Measurements from ENCODE around the gene HS6ST1.

Gene HS6ST1

DNA sequence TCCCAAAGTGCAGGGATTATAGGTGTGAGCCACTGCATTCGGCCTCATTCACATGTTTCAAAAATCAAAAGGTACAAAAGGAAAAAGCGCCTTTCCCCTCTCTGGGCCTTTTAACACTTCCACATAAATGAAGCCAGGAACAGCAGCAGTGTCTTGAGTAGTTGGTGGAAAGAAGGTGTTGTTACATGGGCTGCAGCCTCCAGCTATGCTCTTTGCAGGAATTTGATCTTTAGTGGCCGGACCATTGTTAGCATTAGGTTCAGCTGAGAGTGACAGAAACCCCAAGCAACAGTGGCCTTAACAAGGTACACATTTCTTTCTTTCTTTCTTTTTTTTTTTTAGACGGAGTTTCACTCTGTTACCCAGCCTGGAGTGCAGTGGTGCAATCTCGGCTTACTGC is 59.1 kb downstream of the HS6ST1 start (continued):
- TF ChIP-seq, protein P1, sequence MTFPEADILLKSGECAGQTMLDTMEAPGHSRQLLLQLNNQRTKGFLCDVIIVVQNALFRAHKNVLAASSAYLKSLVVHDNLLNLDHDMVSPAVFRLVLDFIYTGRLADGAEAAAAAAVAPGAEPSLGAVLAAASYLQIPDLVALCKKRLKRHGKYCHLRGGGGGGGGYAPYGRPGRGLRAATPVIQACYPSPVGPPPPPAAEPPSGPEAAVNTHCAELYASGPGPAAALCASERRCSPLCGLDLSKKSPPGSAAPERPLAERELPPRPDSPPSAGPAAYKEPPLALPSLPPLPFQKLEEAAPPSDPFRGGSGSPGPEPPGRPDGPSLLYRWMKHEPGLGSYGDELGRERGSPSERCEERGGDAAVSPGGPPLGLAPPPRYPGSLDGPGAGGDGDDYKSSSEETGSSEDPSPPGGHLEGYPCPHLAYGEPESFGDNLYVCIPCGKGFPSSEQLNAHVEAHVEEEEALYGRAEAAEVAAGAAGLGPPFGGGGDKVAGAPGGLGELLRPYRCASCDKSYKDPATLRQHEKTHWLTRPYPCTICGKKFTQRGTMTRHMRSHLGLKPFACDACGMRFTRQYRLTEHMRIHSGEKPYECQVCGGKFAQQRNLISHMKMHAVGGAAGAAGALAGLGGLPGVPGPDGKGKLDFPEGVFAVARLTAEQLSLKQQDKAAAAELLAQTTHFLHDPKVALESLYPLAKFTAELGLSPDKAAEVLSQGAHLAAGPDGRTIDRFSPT (tag by site-specific recombination; IDR thresholded peaks at IDR 0.05), result no peak
- TF ChIP-seq, protein P2, sequence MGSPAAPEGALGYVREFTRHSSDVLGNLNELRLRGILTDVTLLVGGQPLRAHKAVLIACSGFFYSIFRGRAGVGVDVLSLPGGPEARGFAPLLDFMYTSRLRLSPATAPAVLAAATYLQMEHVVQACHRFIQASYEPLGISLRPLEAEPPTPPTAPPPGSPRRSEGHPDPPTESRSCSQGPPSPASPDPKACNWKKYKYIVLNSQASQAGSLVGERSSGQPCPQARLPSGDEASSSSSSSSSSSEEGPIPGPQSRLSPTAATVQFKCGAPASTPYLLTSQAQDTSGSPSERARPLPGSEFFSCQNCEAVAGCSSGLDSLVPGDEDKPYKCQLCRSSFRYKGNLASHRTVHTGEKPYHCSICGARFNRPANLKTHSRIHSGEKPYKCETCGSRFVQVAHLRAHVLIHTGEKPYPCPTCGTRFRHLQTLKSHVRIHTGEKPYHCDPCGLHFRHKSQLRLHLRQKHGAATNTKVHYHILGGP (tag by site-specific recombination; IDR thresholded peaks at IDR 0.05), result no peak
- TF ChIP-seq ZNF558 (tag by site-specific recombination; IDR thresholded peaks at IDR 0.05), result no peak

DNA sequence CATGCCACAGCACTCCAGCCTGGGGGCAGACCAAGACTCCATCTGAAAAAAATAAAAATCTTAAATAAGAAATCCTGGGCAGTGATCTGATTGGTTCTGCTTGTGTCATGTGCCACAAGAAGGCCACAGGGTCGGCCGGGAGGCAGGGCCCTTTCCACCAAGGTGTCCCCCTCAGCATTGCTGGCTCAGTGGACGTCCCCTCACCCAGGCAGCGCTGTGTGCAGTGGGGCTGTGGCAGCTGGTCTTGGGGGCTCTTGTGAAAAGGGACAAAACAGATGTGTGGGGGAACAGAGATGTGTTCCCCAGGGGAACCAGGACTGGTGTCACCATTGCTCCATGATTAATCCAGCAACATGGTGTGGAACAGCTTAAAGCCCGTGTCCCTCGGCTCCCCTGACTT is 60.5 kb downstream of the HS6ST1 start:
- ChIA-PET CTCF (no interaction called here), POLR2A (no interaction called here)
- TF ChIP-seq, protein P3, sequence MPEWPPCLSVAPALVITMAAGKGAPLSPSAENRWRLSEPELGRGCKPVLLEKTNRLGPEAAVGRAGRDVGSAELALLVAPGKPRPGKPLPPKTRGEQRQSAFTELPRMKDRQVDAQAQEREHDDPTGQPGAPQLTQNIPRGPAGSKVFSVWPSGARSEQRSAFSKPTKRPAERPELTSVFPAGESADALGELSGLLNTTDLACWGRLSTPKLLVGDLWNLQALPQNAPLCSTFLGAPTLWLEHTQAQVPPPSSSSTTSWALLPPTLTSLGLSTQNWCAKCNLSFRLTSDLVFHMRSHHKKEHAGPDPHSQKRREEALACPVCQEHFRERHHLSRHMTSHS (tag by site-specific recombination; IDR thresholded peaks at IDR 0.05), result no peak
- TF ChIP-seq ZFP41 (tag by site-specific recombination; IDR thresholded peaks at IDR 0.05; ENCODE audit: borderline replicate concordance), result no peak
- TF ChIP-seq WT1 (tag by site-specific recombination; IDR thresholded peaks at IDR 0.05), result no peak
- no peak for TF ChIP-seq ZNF585B (tag by site-specific recombination; IDR thresholded peaks at IDR 0.05)
- TF ChIP-seq, protein P4, sequence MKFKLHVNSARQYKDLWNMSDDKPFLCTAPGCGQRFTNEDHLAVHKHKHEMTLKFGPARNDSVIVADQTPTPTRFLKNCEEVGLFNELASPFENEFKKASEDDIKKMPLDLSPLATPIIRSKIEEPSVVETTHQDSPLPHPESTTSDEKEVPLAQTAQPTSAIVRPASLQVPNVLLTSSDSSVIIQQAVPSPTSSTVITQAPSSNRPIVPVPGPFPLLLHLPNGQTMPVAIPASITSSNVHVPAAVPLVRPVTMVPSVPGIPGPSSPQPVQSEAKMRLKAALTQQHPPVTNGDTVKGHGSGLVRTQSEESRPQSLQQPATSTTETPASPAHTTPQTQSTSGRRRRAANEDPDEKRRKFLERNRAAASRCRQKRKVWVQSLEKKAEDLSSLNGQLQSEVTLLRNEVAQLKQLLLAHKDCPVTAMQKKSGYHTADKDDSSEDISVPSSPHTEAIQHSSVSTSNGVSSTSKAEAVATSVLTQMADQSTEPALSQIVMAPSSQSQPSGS (tag by site-specific recombination; IDR thresholded peaks at IDR 0.05; ENCODE audit: low read depth), result no peak
- TF ChIP-seq ZNF146 (tag by site-specific recombination; IDR thresholded peaks at IDR 0.05), result no peak
- no peak for TF ChIP-seq ZBTB20 (tag by site-specific recombination; IDR thresholded peaks at IDR 0.05)
- no peak for TF ChIP-seq ZNF473 (tag by site-specific recombination; IDR thresholded peaks at IDR 0.05)
- no peaks in the 10 kb centered on the region for H3K36me3 ChIP-seq (ENCODE audit: control insufficient read depth in 2 of 2, insufficient read depth in 1 of 2, low read length in 2 of 2)
- H3K9me3 ChIP-seq (ENCODE audit: control insufficient read depth, insufficient read depth, low read depth, low read length), result no peaks in the 10 kb centered on the region
- H3K27ac ChIP-seq (ENCODE audit: extremely low read depth, low read depth, low read length), result no peak overlapping the region
- no peaks in the 10 kb centered on the region for H3K4me1 ChIP-seq (ENCODE audit: control insufficient read depth, insufficient read depth, low read length)
- no peak overlapping the region for H3K4me3 ChIP-seq (ENCODE audit: low read depth, low read length)

DNA sequence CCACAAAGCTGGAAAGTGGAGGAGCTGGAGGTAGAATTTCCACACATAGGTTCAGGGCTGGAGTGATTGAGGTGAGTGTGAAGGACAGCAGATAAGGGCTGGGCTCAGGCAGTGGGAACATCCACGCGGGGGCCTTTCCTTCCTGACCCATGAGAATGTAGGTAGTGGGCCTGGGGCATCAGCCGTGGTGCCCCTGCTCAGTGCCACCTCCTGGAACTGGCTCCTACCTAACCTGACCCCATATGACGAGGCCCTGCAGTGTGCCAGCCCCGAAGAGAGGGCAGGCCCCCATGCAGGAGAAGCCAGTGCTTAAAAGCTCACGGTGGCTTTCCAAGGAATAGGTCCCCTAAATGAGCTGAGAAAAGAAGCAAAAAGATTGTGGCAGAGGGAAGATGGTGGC is 66.2 kb downstream of the HS6ST1 start:
- no peak overlapping the region for H3K27ac ChIP-seq (ENCODE audit: extremely low read depth, low read depth, low read length)
- no peaks in the 10 kb centered on the region for H3K4me1 ChIP-seq (ENCODE audit: control insufficient read depth, insufficient read depth, low read length)
- ChIA-PET CTCF (no interaction called here), POLR2A (no interaction called here)
- no peaks in the 10 kb centered on the region for H3K9me3 ChIP-seq (ENCODE audit: control insufficient read depth, insufficient read depth, low read depth, low read length)
- no peak overlapping the region for H3K4me3 ChIP-seq (ENCODE audit: low read depth, low read length)
- H3K36me3 ChIP-seq (ENCODE audit: control insufficient read depth in 2 of 2, insufficient read depth in 1 of 2, low read length in 2 of 2), result no peaks in the 10 kb centered on the region
- TF ChIP-seq GLIS1 (tag by site-specific recombination; IDR thresholded peaks at IDR 0.05), result no peak
- TF ChIP-seq, protein P5, sequence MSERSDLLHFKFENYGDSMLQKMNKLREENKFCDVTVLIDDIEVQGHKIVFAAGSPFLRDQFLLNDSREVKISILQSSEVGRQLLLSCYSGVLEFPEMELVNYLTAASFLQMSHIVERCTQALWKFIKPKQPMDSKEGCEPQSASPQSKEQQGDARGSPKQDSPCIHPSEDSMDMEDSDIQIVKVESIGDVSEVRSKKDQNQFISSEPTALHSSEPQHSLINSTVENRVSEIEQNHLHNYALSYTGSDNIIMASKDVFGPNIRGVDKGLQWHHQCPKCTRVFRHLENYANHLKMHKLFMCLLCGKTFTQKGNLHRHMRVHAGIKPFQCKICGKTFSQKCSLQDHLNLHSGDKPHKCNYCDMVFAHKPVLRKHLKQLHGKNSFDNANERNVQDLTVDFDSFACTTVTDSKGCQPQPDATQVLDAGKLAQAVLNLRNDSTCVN (tag by site-specific recombination; optimal IDR thresholded peaks at IDR 0.05), result no peak
- TF ChIP-seq ZNF157 (tag by site-specific recombination; IDR thresholded peaks at IDR 0.05), result no peak
- TF ChIP-seq, protein P6, sequence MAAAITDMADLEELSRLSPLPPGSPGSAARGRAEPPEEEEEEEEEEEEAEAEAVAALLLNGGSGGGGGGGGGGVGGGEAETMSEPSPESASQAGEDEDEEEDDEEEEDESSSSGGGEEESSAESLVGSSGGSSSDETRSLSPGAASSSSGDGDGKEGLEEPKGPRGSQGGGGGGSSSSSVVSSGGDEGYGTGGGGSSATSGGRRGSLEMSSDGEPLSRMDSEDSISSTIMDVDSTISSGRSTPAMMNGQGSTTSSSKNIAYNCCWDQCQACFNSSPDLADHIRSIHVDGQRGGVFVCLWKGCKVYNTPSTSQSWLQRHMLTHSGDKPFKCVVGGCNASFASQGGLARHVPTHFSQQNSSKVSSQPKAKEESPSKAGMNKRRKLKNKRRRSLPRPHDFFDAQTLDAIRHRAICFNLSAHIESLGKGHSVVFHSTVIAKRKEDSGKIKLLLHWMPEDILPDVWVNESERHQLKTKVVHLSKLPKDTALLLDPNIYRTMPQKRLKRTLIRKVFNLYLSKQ (tag by site-specific recombination; IDR thresholded peaks at IDR 0.05; ENCODE audit: borderline replicate concordance), result no peak
- TF ChIP-seq, protein P7, sequence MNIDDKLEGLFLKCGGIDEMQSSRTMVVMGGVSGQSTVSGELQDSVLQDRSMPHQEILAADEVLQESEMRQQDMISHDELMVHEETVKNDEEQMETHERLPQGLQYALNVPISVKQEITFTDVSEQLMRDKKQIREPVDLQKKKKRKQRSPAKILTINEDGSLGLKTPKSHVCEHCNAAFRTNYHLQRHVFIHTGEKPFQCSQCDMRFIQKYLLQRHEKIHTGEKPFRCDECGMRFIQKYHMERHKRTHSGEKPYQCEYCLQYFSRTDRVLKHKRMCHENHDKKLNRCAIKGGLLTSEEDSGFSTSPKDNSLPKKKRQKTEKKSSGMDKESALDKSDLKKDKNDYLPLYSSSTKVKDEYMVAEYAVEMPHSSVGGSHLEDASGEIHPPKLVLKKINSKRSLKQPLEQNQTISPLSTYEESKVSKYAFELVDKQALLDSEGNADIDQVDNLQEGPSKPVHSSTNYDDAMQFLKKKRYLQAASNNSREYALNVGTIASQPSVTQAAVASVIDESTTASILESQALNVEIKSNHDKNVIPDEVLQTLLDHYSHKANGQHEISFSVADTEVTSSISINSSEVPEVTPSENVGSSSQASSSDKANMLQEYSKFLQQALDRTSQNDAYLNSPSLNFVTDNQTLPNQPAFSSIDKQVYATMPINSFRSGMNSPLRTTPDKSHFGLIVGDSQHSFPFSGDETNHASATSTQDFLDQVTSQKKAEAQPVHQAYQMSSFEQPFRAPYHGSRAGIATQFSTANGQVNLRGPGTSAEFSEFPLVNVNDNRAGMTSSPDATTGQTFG (tag by site-specific recombination; IDR thresholded peaks at IDR 0.05; ENCODE audit: borderline replicate concordance), result no peak
- TF ChIP-seq SP7 (tag by site-specific recombination; IDR thresholded peaks at IDR 0.05), result no peak
- no peak for TF ChIP-seq ZFHX2 (tag by site-specific recombination; conservative IDR thresholded peaks at IDR 0.05)
- no peak for TF ChIP-seq ZNF510 (tag by site-specific recombination; IDR thresholded peaks at IDR 0.05; ENCODE audit: insufficient replicate concordance)
- TF ChIP-seq ZNF391 (tag by site-specific recombination; IDR thresholded peaks at IDR 0.05; ENCODE audit: borderline replicate concordance, low read depth), result no peak
- no peak for TF ChIP-seq ZNF174 (tag by site-specific recombination; IDR thresholded peaks at IDR 0.05)
- TF ChIP-seq ZNF571 (tag by site-specific recombination; IDR thresholded peaks at IDR 0.05), result no peak
- TF ChIP-seq GLIS2 (tag by site-specific recombination; IDR thresholded peaks at IDR 0.05), result no peak
- TF ChIP-seq ZNF623 (tag by site-specific recombination; IDR thresholded peaks at IDR 0.05), result no peak
